Colonic mucosa (tissue), 4 donors: ENCODE results near the gene SYT2. TPM values are rescaled to one million over a fixed set of nuclear protein-coding genes. Genes with fewer than 3 reads are reported as not detected.
"Not testable (repeated sequence)": the region's sequence is repeated elsewhere in the genome, so short reads cannot be mapped to it uniquely, and the experiment has no call there.

Experiments
- DNase-seq: peaks from one replicate; pipeline ENCODE4 v3.0.0-alpha.2; 2020
- H3K27ac ChIP-seq: fragments of 200-600 bp; one replicate; pipeline ENCODE4 v1.8.0; 2021
- H3K27me3 ChIP-seq: fragments of 200-600 bp; one replicate; pipeline ENCODE4 v1.8.0; 2021
- H3K36me3 ChIP-seq: fragments of 200-600 bp; one replicate; pipeline ENCODE4 v1.8.0; 2021
- H3K4me1 ChIP-seq: fragments of 200-600 bp; one replicate; pipeline ENCODE4 v1.8.0; 2021; ENCODE audit warnings: mild to moderate bottlenecking
- H3K4me3 ChIP-seq: fragments of 200-600 bp; one replicate; pipeline ENCODE4 v1.8.0; 2021
- H3K9ac ChIP-seq, 2 donors: one replicate each; pipeline ENCODE4 v1.7.0; 2013; ENCODE audit warnings: control low read depth in 2 of 2, low read depth in 2 of 2, low read length in 2 of 2
- H3K9me3 ChIP-seq: fragments of 200-600 bp; one replicate; pipeline ENCODE4 v1.8.0; 2021
- CTCF ChIP-seq: fragments of 200-600 bp; IDR thresholded peaks from one replicate; pipeline ENCODE4 v1.8.0; 2022; ENCODE audit warnings: antibody characterized with exemption, mild to moderate bottlenecking
- intact Hi-C: fragments of 100-400 bp; cut with DNase I; formaldehyde crosslinking; loops from one replicate; pipeline ENCODE4 v1.14.1; 2022
- total RNA-seq, 2 donors: library from RNA; stranded (reverse); fragmentation: NEBNext Ultra II Directional in 1 of 2; extraction: Animal tissue kit (Norgen Biotek cat#: 25700) in 1 of 2; gene quantifications; one replicate each; pipeline ENCODE4 v1.2.1, GENCODE V29; 2021
- donor health status: healthy.
- donor health status: DM: no; HTN: no; CAD: no.
- donor health status: DM: no; HTN: no; CAD: no.

The SYT2 gene
- total RNA-seq, 2 donors from 2014 or later: 0.15 to 0.19 TPM

- intact Hi-C loops: no loop called here
- no peak for TF ChIP-seq CTCF
- Histone ChIP-seq H3K27ac (no peak overlapping the region), H3K4me1 (peaks cover 5% of the 10 kb centered on the region), H3K27me3 (peaks cover 22% of the 10 kb centered on the region), H3K36me3 (no peaks in the 10 kb centered on the region), H3K4me3 (peak overlapping the region; percentile 27), H3K9me3 (no peaks in the 10 kb centered on the region), H3K9ac (no peak overlapping the region)
- no peak for DNase-seq
These were observed 68.0 kb downstream of the SYT2 start for GRCh38 chr1:202642212-202642611.

GRCh38 chr1:202639500-202639899, 70.8 kb downstream of the SYT2 start:
- no peak overlapping the region for H3K4me3 ChIP-seq
- peaks cover 22% of the 10 kb centered on the region for H3K27me3 ChIP-seq
- TF ChIP-seq CTCF: no peak
- H3K9ac ChIP-seq: no peak overlapping the region
- peaks cover 5% of the 10 kb centered on the region for H3K4me1 ChIP-seq
- no peaks in the 10 kb centered on the region for H3K9me3 ChIP-seq
- DNase-seq: no peak
- H3K36me3 ChIP-seq: no peaks in the 10 kb centered on the region
- H3K27ac ChIP-seq: no peak overlapping the region
- intact Hi-C loops: no loop called here

- H3K4me3 ChIP-seq, H3K36me3 ChIP-seq, H3K9me3 ChIP-seq, H3K27ac ChIP-seq, H3K9ac ChIP-seq, H3K4me1 ChIP-seq, intact Hi-C loops: not testable (repeated sequence)
- H3K27me3 ChIP-seq: peaks cover 18% of the 10 kb centered on the region
- peak; percentile 84 for DNase-seq
These were observed 71.5 kb downstream of the SYT2 start for GRCh38 chr1:202638701-202639305.

- no peak for TF ChIP-seq CTCF
- Histone ChIP-seq H3K27me3 (peaks cover 12% of the 10 kb centered on the region), H3K4me1 (peaks cover 5% of the 10 kb centered on the region), H3K36me3 (no peaks in the 10 kb centered on the region), H3K9ac (no peak overlapping the region), H3K9me3 (no peaks in the 10 kb centered on the region), H3K4me3 (no peak overlapping the region), H3K27ac (no peak overlapping the region)
- DNase-seq: no peak
- intact Hi-C loops: no loop called here
These were observed 72.1 kb downstream of the SYT2 start for GRCh38 chr1:202638019-202638700.

GRCh38 chr1:202637321-202638018, 72.8 kb downstream of the SYT2 start:
- H3K4me1 ChIP-seq, intact Hi-C loops, H3K36me3 ChIP-seq, H3K27me3 ChIP-seq, H3K9me3 ChIP-seq, DNase-seq, H3K4me3 ChIP-seq, H3K27ac ChIP-seq, H3K9ac ChIP-seq: not testable (repeated sequence)

- H3K4me3 ChIP-seq, H3K4me1 ChIP-seq, H3K9me3 ChIP-seq, H3K27me3 ChIP-seq, intact Hi-C loops, H3K36me3 ChIP-seq, H3K9ac ChIP-seq, H3K27ac ChIP-seq, DNase-seq: not testable (repeated sequence)
These were observed 74.1 kb downstream of the SYT2 start for GRCh38 chr1:202636171-202636570.

GRCh38 chr1:202632241-202632640, 78.0 kb downstream of the SYT2 start:
- Histone ChIP-seq H3K27me3 (no peaks in the 10 kb centered on the region), H3K9me3 (no peaks in the 10 kb centered on the region), H3K36me3 (no peaks in the 10 kb centered on the region), H3K9ac (no peak overlapping the region), H3K27ac (no peak overlapping the region), H3K4me1 (no peaks in the 10 kb centered on the region), H3K4me3 (no peak overlapping the region)
- TF ChIP-seq CTCF: no peak
- intact Hi-C loops: no loop called here
- DNase-seq: no peak
